Measurements from ENCODE around the gene LSM3. TPM values are rescaled to one million over a fixed set of nuclear protein-coding genes. Genes with fewer than 3 reads are reported as not detected.
A peak's percentile ranks its signal among the peaks of the same experiment; 100 is the strongest.

The LSM3 gene
- total RNA-seq, 1 experiment from 2014 or later, result 10.2 TPM

- Mint-ChIP-seq H3K9me3 (ENCODE audit: unreplicated experiment) (no peaks in the 10 kb centered on the region), H3K27me3 (ENCODE audit: insufficient read depth, unreplicated experiment) (no peaks in the 10 kb centered on the region), H3K4me3 (ENCODE audit: unreplicated experiment) (no peak overlapping the region), H3K27ac (ENCODE audit: low read depth, unreplicated experiment) (peak overlapping the region; percentile 67), H3K4me1 (ENCODE audit: insufficient read depth, unreplicated experiment) (peaks cover 44% of the 10 kb centered on the region), H3K36me3 (ENCODE audit: insufficient read depth, unreplicated experiment) (peaks cover 96% of the 10 kb centered on the region)
- POLR2A ChIA-PET, result interaction anchor here (0.7 to 11.5 kb wide), 5 partner anchors 8 to 240 kb away, joined by 3 to 294 read pairs (median 7); partner anchors contain the start of genes CHCHD4, LSM3, TMEM43 and XPC
- TF ChIP-seq CTCF (IDR thresholded peaks at IDR 0.05; ENCODE audit: unreplicated experiment), result no peak
- intact Hi-C loops (cut with micrococcal nuclease), result no loop called here
- peak; percentile 74 for DNase-seq (ENCODE audit: unreplicated experiment)
- CTCF ChIA-PET, result interaction anchor here (0.6 to 0.7 kb wide), 2 partner anchors 643 to 1239 kb away, joined by 3 read pairs; no protein-coding TSS in a partner anchor
- no TSS peak for BruUV-seq (replicated peaks)
Observed at GRCh38 chr3:14137004-14137403, 41.6 kb upstream of the LSM3 start.

- ChIA-PET CTCF (interaction anchor here (0.6 to 0.7 kb wide), 2 partner anchors 643 to 1240 kb away, joined by 3 read pairs; no protein-coding TSS in a partner anchor), POLR2A (interaction anchor here (0.6 to 11.5 kb wide), 5 partner anchors 8 to 241 kb away, joined by 3 to 294 read pairs (median 7); partner anchors contain the start of genes CHCHD4, LSM3, TMEM43 and XPC)
- no TSS peak for BruUV-seq (replicated peaks)
- no peak overlapping the region for H3K4me3 Mint-ChIP-seq (ENCODE audit: unreplicated experiment)
- no peak for DNase-seq (ENCODE audit: unreplicated experiment)
- no peaks in the 10 kb centered on the region for H3K27me3 Mint-ChIP-seq (ENCODE audit: insufficient read depth, unreplicated experiment)
- intact Hi-C loops (cut with micrococcal nuclease), result no loop called here
- no peak for TF ChIP-seq CTCF (IDR thresholded peaks at IDR 0.05; ENCODE audit: unreplicated experiment)
- H3K4me1 Mint-ChIP-seq (ENCODE audit: insufficient read depth, unreplicated experiment), result peaks cover 48% of the 10 kb centered on the region
- peak overlapping the region; percentile 16 for H3K27ac Mint-ChIP-seq (ENCODE audit: low read depth, unreplicated experiment)
- H3K9me3 Mint-ChIP-seq (ENCODE audit: unreplicated experiment), result no peaks in the 10 kb centered on the region
- peaks cover 96% of the 10 kb centered on the region for H3K36me3 Mint-ChIP-seq (ENCODE audit: insufficient read depth, unreplicated experiment)
Observed at GRCh38 chr3:14137445-14137844, 41.2 kb upstream of the LSM3 start.

GRCh38 chr3:14138109-14138877 lies 40.3 kb upstream of the LSM3 start:
- POLR2A ChIA-PET, result interaction anchor here (0.6 to 11.5 kb wide), 5 partner anchors 13 to 1205 kb away, joined by 3 to 294 read pairs (median 7); partner anchors contain the start of genes CHCHD4, LSM3, TMEM43 and XPC
- H3K27me3 Mint-ChIP-seq (ENCODE audit: insufficient read depth, unreplicated experiment), result no peaks in the 10 kb centered on the region
- TF ChIP-seq CTCF (IDR thresholded peaks at IDR 0.05; ENCODE audit: unreplicated experiment), result no peak
- H3K36me3 Mint-ChIP-seq (ENCODE audit: insufficient read depth, unreplicated experiment), result peaks cover 93% of the 10 kb centered on the region
- CTCF ChIA-PET, result interaction anchor here (0.6 to 1.0 kb wide), 4 partner anchors 10 to 644 kb away, joined by 3 to 4 read pairs (median 4); no protein-coding TSS in a partner anchor
- no peak for DNase-seq (ENCODE audit: unreplicated experiment)
- no peaks in the 10 kb centered on the region for H3K9me3 Mint-ChIP-seq (ENCODE audit: unreplicated experiment)
- H3K4me3 Mint-ChIP-seq (ENCODE audit: unreplicated experiment), result no peak overlapping the region
- peaks cover 51% of the 10 kb centered on the region for H3K4me1 Mint-ChIP-seq (ENCODE audit: insufficient read depth, unreplicated experiment)
- no TSS peak for BruUV-seq (replicated peaks)
- H3K27ac Mint-ChIP-seq (ENCODE audit: low read depth, unreplicated experiment), result peak overlapping the region; percentile 16
- intact Hi-C loops (cut with micrococcal nuclease), result no loop called here

All from MCF 10A (cell line).